CD4-positive, alpha-beta T cell (primary cell): ENCODE measurements around the gene SLC38A10. TPM values are rescaled to one million over a fixed set of nuclear protein-coding genes. Genes with fewer than 3 reads are reported as not detected.

Experiments
- ATAC-seq: fragments of 200-7000 bp; cut with Tn5 transposase; one replicate; pipeline ENCODE4 v1.10.0; 2022; ENCODE audit warnings: mild to moderate bottlenecking; ENCODE audit not compliant: poor library complexity
- CTCF ChIA-PET: fragments of 350-600 bp; sonication (Branson Sonifier 250); formaldehyde crosslinking; loops from one replicate; lab custom pipeline; 2021; ENCODE audit warnings: antibody characterized with exemption, inconsistent platforms; lab: Charles Lee
- POLR2A ChIA-PET: fragments of 350-600 bp; sonication (Branson Sonifier 250); formaldehyde crosslinking; loops from one replicate; lab custom pipeline; 2021; ENCODE audit warnings: antibody characterized with exemption, inconsistent platforms; lab: Charles Lee
- DNase-seq, 14 experiments: peaks; one replicate each; pipeline ENCODE4 v3.0.0-alpha.2; 2013 to 2020; ENCODE audit warnings: mixed read lengths in 2 of 14
- H3K27ac ChIP-seq, 2 donors: one replicate each; pipeline versions ENCODE4 v1.5.1 to v1.7.0; 2013; ENCODE audit warnings: low read length in 2 of 2, low read depth in 1 of 2, mild to moderate bottlenecking in 1 of 2
- H3K27me3 ChIP-seq, 2 experiments: 1 replicate in 1 of 2; 2 replicates in 1 of 2; pipeline versions ENCODE4 v1.6.1 to v1.7.0; 2013; ENCODE audit warnings: low read length in 2 of 2, control low read depth in 1 of 2, mild to moderate bottlenecking in 1 of 2, moderate library complexity in 1 of 2; ENCODE audit not compliant: insufficient read depth in 2 of 2, control insufficient read depth in 1 of 2
- H3K36me3 ChIP-seq: one replicate; pipeline ENCODE4 v1.6.1; 2013; ENCODE audit warnings: low read length, control low read depth; ENCODE audit not compliant: insufficient read depth
- H3K4me1 ChIP-seq: one replicate; pipeline ENCODE4 v1.6.1; 2013; ENCODE audit warnings: low read length, control low read depth; ENCODE audit not compliant: insufficient read depth
- H3K4me3 ChIP-seq: one replicate; pipeline ENCODE4 v1.5.1; 2013; ENCODE audit warnings: mild to moderate bottlenecking, low read length, moderate library complexity
- H3K9me3 ChIP-seq, 2 experiments: 1 replicate in 1 of 2; 2 replicates in 1 of 2; pipeline versions ENCODE4 v1.6.1 to v1.7.0; 2013; ENCODE audit warnings: low read length in 2 of 2, mild to moderate bottlenecking in 2 of 2, control low read depth in 1 of 2, moderate library complexity in 1 of 2; ENCODE audit not compliant: control insufficient read depth in 1 of 2, insufficient read depth in 1 of 2
- H3K27ac Mint-ChIP-seq: one replicate; pipeline ENCODE4 v1.8.0; 2020; ENCODE audit warnings: mixed read lengths
- H3K27me3 Mint-ChIP-seq: one replicate; pipeline ENCODE4 v1.8.0; 2021; ENCODE audit warnings: mixed read lengths
- H3K36me3 Mint-ChIP-seq: one replicate; pipeline ENCODE4 v1.8.0; 2021; ENCODE audit warnings: low read depth, mixed read lengths
- H3K4me1 Mint-ChIP-seq: one replicate; pipeline ENCODE4 v1.8.0; 2021; ENCODE audit warnings: low read depth, mixed read lengths
- H3K4me3 Mint-ChIP-seq: one replicate; pipeline ENCODE4 v1.8.0; 2020; ENCODE audit warnings: mild to moderate bottlenecking, mixed read lengths
- H3K9me3 Mint-ChIP-seq: one replicate; pipeline ENCODE4 v1.8.0; 2020; ENCODE audit warnings: mixed read lengths
- intact Hi-C, 2 experiments: fragments of 100-400 bp; cut with DNase I in 1 of 2; cut with micrococcal nuclease in 1 of 2; formaldehyde crosslinking; loops; one replicate each; pipeline versions ENCODE4 v1.15.1 to v1.9.0; 2023 to 2025; cut with DNase I, micrococcal nuclease
- total RNA-seq, 174 experiments: library from RNA in 2 of 174; stranded (reverse) in 2 of 174; gene quantifications; one replicate each; pipeline ENCODE4 v1.2.3 and lab custom pipeline; 2021 to 2026
- TF ChIP-seq, protein P1 (sequence below): fragments of 200-600 bp; IDR thresholded peaks from one replicate; pipeline ENCODE4 v1.8.0; 2022; ENCODE audit warnings: antibody characterized with exemption, mild to moderate bottlenecking

The SLC38A10 gene
- total RNA-seq, 2 experiments from 2014 or later: 22.8 to 26.4 TPM

GRCh38 chr17:81271226-81271625 lies 23.9 kb downstream of the SLC38A10 start:
- H3K4me1 Mint-ChIP-seq: peaks cover 6% of the 10 kb centered on the region
- H3K4me3 Mint-ChIP-seq: no peak overlapping the region
- no peak overlapping the region for H3K27ac ChIP-seq
- H3K9me3 ChIP-seq: no peaks in the 10 kb centered on the region
- peaks cover 89% of the 10 kb centered on the region for H3K36me3 Mint-ChIP-seq
- H3K36me3 ChIP-seq: peaks cover 69% of the 10 kb centered on the region
- ChIA-PET POLR2A (no interaction called here), CTCF (interaction anchor here (0.6 kb wide), 2 partner anchors 234 to 416 kb away, joined by 3 read pairs; no protein-coding TSS in a partner anchor)
- H3K27ac Mint-ChIP-seq: no peak overlapping the region
- no peak overlapping the region for H3K4me3 ChIP-seq
- ATAC-seq (no peak), DNase-seq (no peak)
- intact Hi-C loops: no loop called here
- no peaks in the 10 kb centered on the region for H3K27me3 Mint-ChIP-seq
- no peaks in the 10 kb centered on the region for H3K27me3 ChIP-seq
- H3K4me1 ChIP-seq: peaks cover 8% of the 10 kb centered on the region
- no peaks in the 10 kb centered on the region for H3K9me3 Mint-ChIP-seq
- TF ChIP-seq, protein P1, sequence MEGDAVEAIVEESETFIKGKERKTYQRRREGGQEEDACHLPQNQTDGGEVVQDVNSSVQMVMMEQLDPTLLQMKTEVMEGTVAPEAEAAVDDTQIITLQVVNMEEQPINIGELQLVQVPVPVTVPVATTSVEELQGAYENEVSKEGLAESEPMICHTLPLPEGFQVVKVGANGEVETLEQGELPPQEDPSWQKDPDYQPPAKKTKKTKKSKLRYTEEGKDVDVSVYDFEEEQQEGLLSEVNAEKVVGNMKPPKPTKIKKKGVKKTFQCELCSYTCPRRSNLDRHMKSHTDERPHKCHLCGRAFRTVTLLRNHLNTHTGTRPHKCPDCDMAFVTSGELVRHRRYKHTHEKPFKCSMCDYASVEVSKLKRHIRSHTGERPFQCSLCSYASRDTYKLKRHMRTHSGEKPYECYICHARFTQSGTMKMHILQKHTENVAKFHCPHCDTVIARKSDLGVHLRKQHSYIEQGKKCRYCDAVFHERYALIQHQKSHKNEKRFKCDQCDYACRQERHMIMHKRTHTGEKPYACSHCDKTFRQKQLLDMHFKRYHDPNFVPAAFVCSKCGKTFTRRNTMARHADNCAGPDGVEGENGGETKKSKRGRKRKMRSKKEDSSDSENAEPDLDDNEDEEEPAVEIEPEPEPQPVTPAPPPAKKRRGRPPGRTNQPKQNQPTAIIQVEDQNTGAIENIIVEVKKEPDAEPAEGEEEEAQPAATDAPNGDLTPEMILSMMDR: no peak

DNA sequence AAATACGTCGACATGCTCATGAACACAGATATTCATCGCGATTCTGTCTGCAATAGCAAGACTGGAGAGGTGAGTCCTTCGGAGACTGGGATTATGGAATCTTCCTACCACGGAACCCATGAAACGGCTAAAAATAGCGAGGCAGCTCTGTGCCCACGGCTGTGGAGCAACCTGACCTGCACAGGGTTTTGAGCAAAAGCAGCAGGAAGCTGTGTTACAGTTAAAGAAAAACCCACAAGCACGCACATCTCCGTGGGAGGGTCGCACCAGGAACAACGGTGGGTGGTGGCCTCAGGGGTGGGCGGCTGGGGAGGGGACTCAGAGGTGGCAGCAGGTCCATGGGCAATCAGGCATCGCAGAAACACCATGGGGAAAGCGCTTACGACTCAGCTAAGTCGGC lies 24.8 kb downstream of the SLC38A10 start:
- no peaks in the 10 kb centered on the region for H3K9me3 Mint-ChIP-seq
- Histone ChIP-seq H3K27ac (no peak overlapping the region), H3K9me3 (no peaks in the 10 kb centered on the region), H3K36me3 (peaks cover 72% of the 10 kb centered on the region), H3K4me3 (no peak overlapping the region), H3K27me3 (no peaks in the 10 kb centered on the region), H3K4me1 (peaks cover 8% of the 10 kb centered on the region)
- peaks cover 6% of the 10 kb centered on the region for H3K4me1 Mint-ChIP-seq
- H3K27me3 Mint-ChIP-seq: no peaks in the 10 kb centered on the region
- H3K27ac Mint-ChIP-seq: no peak overlapping the region
- intact Hi-C loops: no loop called here
- TF ChIP-seq, protein P1: no peak
- peaks cover 93% of the 10 kb centered on the region for H3K36me3 Mint-ChIP-seq
- no peak for ATAC-seq
- no peak for DNase-seq
- no peak overlapping the region for H3K4me3 Mint-ChIP-seq
- CTCF ChIA-PET: interaction anchor here (1.8 kb wide), 1 partner anchor 22 kb away, joined by 4 read pairs; no protein-coding TSS in a partner anchor
- POLR2A ChIA-PET: no interaction called here

- H3K4me1 Mint-ChIP-seq: peaks cover 1% of the 10 kb centered on the region
- H3K27me3 Mint-ChIP-seq: no peaks in the 10 kb centered on the region
- Histone ChIP-seq H3K4me1 (no peaks in the 10 kb centered on the region), H3K4me3 (no peak overlapping the region), H3K36me3 (peaks cover 69% of the 10 kb centered on the region), H3K27ac (no peak overlapping the region), H3K27me3 (no peaks in the 10 kb centered on the region), H3K9me3 (no peaks in the 10 kb centered on the region)
- DNase-seq: no peak
- ATAC-seq: no peak
- peaks cover 84% of the 10 kb centered on the region for H3K36me3 Mint-ChIP-seq
- ChIA-PET CTCF (no interaction called here), POLR2A (interaction anchor here (0.6 kb wide), 1 partner anchor 1435 kb away, joined by 5 read pairs; no protein-coding TSS in a partner anchor)
- intact Hi-C loops: no loop called here
- TF ChIP-seq, protein P1: no peak
- no peak overlapping the region for H3K4me3 Mint-ChIP-seq
- H3K27ac Mint-ChIP-seq: no peak overlapping the region
- no peaks in the 10 kb centered on the region for H3K9me3 Mint-ChIP-seq
Measured at GRCh38 chr17:81267390-81268067, 27.6 kb downstream of the SLC38A10 start.
